GM18873 (cell line): ENCODE data around the gene MLKL.
A peak's percentile ranks its signal among the peaks of the same experiment; 100 is the strongest.

ENCODE experiments used
- ATAC-seq: cut with Tn5 transposase; IDR thresholded peaks from one replicate; pipeline ENCODE4 v1.9.1; 2021; ENCODE audit warnings: mild to moderate bottlenecking, moderate library complexity, moderate number of reproducible peaks; ENCODE audit not compliant: unreplicated experiment, low FRiP score

The MLKL gene

GRCh38 chr16:74700438-74701225 lies at the start of gene MLKL:
Gene MLKL, minus strand, starts transcription at chr16:74700862. Its CDS starts 5,105 bp downstream, at chr16:74695757.
- peak; percentile 39 for ATAC-seq

GRCh38 chr16:74749291-74750055 lies 48.8 kb upstream of the MLKL start:
- no peak for ATAC-seq

- ATAC-seq = no peak
Measured at GRCh38 chr16:74748616-74749026, 48.0 kb upstream of the MLKL start.

- ATAC-seq = no peak
Measured at GRCh38 chr16:74747716-74748615, 47.3 kb upstream of the MLKL start.

- ATAC-seq = no peak
Measured at GRCh38 chr16:74745926-74746325, 45.3 kb upstream of the MLKL start.

- ATAC-seq = no peak
Measured at GRCh38 chr16:74745109-74745615, 44.5 kb upstream of the MLKL start.

- no peak for ATAC-seq
Measured at GRCh38 chr16:74744566-74744965, 43.9 kb upstream of the MLKL start.

GRCh38 chr16:74743668-74744299 lies 43.1 kb upstream of the MLKL start:
- no peak for ATAC-seq

GRCh38 chr16:74743045-74743667 lies 42.5 kb upstream of the MLKL start:
- no peak for ATAC-seq

- no peak for ATAC-seq
Measured at GRCh38 chr16:74742051-74742481, 41.4 kb upstream of the MLKL start.

GRCh38 chr16:74740795-74741304 lies 40.2 kb upstream of the MLKL start:
- no peak for ATAC-seq

GRCh38 chr16:74739275-74739674 lies 38.6 kb upstream of the MLKL start:
- no peak for ATAC-seq

- no peak for ATAC-seq
Measured at GRCh38 chr16:74738816-74739215, 38.2 kb upstream of the MLKL start.

- ATAC-seq = no peak
Measured at GRCh38 chr16:74738113-74738541, 37.5 kb upstream of the MLKL start.

GRCh38 chr16:74737521-74737920 lies 36.9 kb upstream of the MLKL start:
- ATAC-seq = no peak

GRCh38 chr16:74736531-74737157 lies 36.0 kb upstream of the MLKL start:
- ATAC-seq = no peak

GRCh38 chr16:74735554-74735953 lies 34.9 kb upstream of the MLKL start:
- ATAC-seq = no peak

- ATAC-seq = no peak
Measured at GRCh38 chr16:74735162-74735452, 34.4 kb upstream of the MLKL start.
